HG03521 (cell line): ENCODE results near the gene IL4I1.

Experiments
- ATAC-seq: cut with Tn5 transposase; IDR thresholded peaks from one replicate; pipeline ENCODE4 v1.9.1; 2021; ENCODE audit warnings: mild to moderate bottlenecking, moderate library complexity; ENCODE audit not compliant: unreplicated experiment

Gene IL4I1

DNA sequence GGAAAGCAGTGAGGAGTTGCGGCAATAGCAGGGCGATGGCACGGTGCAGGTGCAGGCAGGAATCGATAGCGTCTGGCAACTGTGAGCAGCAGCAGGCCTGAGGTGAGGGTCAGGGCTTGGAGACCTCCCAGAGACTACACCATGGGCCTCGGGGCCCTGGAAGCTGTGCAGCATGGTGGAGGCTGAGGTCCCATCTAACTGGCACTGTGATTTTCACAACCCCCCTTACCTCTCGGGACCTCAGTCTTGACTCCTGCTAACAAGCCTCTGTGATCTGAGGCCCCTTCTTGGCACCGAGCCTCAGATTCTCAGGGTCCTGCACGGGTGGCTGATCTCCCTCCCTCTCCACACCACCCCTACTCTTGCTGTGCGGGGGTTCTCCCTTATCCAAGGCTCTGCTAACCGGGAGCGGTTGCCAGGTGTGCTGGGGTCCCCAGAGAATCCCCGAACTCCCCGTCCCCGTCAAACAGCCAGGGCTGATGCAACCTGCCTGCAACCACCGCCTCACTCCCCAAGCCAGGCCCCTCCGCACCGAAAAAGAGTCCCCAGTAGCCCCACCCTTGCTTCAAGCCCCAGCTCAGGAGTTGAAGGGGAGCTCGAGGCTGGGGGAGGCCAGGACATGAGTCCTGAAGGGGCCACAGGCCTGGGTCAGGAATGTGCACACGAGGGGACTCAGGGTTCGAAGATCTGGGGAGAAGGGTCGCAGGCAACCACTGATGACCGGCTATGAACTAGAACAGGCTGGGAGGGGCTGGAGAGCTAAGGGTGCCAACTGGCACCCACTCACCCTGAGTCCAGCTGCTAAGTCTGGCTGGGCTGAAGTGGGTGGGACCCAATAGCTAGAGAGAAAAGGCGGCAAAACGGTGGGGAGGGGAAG, 27.6 kb upstream of the IL4I1 start:
- ATAC-seq: no peak

DNA sequence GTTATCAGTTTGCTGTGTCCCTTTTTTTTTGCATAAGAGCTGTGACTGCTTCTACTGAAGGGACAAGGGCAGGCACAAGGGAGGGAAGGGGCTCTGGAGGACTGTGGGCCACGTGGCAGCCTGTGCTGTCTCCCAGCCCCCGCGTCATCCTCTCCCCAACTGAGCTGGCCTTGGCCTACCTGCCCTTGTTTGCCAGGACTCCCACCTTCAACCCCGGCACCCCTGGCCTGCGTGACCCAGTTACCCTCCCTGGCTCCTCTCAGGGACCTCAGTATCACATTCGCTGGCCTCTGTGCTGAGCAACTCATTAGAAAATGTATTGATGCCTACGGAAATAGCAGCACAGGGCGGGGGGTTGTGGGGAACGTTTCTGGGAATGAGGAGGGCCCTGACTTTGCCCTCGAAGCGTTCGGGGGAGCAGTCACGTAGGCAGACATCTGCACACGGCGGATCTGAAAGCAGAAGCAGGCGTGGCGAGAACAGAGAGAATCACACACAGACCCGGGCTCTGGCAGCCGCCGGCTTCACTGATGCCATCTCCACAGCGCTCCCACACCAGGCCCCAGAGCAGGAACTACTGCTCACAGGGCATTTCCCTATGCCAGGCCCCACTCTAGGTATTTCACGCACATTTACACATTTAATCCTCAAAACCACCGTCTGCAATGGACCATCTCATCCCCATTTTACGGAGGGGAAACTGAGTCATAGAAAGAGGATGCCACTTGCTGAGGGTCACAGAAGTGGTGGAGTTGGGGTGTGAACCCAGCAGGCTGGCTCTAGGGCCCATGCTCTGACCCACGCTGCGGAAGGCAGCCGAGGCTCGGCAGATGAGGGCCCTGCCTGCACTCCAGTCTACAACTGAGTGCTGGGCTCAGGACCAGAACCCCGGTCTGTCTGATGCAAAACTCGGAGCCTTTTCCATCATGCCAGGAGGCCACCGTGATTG, 26.6 kb upstream of the IL4I1 start:
- ATAC-seq: no peak

DNA sequence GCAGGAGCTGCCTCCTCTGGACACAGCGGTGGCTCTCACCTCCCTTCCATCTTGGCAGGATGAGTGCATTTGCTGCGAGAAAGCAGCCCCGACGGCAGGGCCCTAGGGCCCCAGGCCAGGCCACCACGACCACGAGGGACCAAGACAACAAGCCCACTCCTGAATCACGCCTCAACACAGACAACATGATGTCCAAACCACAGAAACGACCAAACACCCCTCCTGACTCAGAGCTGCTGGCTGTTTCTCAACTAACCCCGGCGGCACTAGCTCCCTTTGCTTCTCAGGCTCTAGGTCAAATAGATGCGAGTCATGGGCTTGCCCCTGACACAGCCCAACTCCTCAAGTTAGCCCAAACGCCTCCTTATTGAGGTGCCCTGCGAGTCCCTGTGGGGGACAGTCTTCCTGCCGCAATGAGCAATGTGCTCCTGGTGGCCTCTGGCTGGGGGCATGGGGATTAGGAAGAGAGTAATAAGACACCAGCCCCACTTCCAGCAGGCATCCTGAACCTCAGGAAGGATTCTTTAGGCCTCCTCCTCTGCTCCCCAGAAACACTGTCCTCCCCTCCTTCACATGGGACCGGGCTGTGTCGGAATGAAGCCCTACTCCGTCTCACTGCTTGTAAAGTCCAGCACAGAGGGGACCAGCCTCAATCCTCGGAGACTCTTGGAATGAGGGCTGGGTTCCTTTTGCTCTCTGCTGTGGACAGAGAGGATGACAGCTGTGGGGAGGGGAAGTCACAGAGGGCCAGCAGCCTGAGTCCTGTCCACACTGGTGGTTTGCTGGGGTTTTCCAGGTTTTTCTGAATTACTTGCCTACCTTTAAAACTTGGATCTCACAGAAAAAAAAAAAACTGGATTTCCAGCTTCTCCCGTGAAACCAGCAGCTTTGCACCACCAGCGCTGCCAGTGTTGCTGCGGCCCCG, 25.4 kb upstream of the IL4I1 start:
- no peak for ATAC-seq

DNA sequence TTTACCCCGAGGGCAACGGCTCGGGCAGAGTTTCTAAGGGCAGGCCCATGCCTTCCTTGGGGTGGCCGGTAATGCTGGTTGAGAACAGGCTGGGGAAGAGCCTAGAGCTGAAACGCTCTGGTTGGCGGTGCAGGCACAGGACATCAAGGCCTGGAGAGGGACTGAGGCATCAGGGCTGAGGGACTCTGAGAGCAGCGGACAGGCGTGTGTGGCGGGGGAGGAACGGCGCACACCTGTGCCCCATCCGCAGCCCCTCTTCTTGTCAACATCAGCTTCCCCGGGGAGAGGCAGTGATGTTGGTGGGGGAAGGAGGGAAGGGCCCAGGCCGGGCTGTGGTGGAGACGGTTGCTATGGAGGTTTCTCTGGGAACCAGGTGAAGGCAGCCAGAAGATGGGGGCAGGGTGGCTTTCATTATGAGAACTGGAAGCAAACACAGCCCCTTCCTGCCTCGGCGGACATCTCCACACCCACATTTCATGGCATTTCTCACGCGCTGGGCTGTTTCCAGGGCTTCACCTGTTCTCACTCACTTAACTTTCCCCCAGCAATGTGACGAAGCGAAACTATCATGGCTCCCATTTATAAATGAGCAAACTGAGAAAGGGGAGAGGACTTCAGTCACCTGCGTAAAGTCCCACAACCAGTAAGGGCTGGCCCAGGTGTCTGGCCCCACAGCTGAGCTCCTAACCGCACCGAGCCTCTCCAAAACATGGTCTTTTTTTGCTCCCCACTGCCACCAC, 24.1 kb upstream of the IL4I1 start:
- no peak for ATAC-seq

DNA sequence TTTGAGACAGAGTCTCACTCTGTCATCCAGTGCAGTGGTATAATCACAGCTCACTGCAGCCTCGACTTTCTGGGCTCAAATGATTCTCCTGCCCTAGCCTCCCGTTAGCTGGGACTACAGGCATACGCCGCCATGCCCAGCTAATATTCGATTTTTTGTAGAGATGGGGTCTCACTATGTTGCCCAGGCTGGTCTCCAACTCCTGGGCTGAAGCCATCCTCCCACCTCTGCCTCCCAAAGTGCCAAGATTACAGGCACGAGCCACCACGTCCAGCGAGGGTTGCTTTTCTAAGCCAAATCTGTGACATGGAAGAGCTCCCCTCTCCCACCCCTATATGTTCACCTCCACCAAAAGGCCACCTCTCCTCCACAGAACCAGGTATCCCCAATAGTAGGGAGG, 21.4 kb upstream of the IL4I1 start:
- ATAC-seq: no peak

DNA sequence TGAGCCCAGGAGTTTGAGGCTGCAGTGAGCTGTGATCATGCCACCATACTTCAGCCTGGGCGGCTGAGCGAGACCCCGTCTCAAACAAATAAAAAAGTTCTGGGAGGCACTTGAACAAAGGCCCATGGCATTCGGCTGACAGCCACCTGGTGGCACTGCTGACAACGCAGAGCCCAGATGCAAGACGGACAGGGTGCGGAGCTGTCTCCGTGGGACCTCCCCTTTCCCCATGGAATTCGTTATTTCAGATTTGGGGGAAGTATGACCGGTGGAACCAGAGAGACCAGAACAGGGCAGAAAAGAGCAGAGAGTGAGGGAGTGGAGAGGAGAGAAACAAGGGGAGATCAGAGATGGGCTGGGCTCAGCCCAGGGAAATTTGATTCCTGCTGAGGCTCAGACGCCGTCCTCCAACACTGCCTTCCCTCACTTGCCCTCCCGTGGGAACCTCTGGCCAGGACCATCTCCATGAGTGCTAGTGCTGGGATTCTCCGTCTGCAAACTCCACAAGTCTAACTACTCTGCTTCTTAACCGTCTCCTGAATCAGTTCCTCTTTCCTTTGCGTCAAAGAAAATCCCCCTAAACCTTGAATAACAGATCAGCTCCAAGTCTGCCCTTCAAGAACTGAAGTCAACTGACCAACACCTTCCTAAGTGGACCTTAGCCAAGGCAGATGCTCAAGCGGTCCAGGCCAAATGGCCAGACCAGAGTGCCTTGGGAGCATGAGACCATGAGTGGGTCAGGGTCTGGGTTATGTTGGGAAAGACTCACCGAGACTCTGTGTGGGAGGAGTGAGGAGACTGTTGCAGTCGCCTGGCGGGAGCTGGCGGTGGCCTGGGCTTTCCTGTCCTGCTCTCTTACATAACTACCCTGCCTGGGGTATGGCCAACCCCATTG, 20.4 kb upstream of the IL4I1 start:
- no peak for ATAC-seq

DNA sequence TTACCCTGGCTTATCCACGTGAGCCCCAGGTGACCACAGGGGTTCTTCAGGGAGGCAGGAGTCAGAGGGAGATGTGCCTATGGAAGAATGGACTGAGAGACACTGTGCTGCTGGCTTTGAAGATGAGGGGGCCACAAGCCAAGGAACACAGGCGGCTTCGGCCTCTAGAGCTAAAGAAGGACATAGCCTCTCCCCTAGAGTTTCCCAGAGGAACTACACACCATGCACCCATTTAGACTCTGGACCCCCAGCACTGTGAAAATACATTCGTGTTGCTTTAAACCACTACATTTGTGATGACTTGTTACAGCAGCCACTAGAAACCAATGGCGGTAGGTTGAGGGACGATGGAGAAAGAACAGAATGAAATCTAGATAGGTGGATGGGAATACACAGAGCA, 18.6 kb upstream of the IL4I1 start:
- ATAC-seq: no peak

DNA sequence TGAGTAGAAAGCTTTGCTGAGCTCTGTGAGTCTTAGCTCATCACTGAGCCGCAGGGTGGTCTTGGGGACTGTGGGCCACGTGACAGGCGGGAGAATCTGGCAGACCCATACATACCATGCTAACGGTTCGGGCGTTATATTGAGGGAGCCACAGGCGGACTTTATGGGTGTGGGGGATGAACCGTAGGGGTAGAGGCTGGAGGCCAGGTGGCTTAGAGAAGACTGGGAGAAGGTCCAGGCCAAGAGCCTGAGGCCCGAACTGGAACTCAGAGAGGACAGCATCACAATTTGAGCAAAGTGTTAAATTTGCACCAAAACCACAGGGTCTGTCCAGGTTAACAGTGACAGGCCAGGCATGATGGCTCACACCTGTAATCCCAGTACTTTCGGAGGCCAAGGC, 17.0 kb upstream of the IL4I1 start:
- ATAC-seq: no peak

DNA sequence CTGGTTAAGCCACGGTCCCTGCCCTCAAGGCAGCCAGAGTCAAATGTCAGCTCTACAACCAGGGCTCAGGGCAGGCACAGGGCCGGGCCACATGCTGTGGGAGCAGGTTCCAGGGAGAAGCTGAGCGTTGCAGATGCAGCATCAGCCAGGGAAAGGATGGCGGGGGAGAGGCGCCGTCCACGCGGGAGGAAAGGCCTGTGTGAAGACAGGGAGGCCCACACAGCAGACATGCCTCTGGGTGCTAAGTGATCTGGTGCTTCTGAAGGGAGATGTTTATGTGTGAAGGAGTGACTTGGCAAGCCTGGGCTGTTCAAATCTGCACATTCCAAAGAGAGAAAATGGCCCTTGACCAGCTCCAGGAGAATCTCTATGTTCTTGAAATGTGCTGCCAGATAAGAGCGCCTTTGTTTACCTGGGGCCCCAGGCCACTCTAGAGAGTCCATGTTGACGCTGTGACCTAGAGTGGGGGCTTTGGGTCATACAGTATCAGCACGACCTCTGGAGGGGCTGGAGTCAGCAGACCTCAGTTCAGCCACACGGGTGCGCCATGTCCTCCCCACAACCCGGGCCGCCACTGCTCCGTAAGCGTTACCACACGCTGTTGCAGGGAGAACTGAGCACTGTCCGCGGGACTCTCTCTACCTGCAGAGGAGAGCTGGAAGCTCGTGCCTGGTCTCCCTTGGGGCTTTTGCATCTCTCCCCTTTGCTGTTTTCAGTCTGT, 16.4 kb upstream of the IL4I1 start:
- ATAC-seq: no peak

DNA sequence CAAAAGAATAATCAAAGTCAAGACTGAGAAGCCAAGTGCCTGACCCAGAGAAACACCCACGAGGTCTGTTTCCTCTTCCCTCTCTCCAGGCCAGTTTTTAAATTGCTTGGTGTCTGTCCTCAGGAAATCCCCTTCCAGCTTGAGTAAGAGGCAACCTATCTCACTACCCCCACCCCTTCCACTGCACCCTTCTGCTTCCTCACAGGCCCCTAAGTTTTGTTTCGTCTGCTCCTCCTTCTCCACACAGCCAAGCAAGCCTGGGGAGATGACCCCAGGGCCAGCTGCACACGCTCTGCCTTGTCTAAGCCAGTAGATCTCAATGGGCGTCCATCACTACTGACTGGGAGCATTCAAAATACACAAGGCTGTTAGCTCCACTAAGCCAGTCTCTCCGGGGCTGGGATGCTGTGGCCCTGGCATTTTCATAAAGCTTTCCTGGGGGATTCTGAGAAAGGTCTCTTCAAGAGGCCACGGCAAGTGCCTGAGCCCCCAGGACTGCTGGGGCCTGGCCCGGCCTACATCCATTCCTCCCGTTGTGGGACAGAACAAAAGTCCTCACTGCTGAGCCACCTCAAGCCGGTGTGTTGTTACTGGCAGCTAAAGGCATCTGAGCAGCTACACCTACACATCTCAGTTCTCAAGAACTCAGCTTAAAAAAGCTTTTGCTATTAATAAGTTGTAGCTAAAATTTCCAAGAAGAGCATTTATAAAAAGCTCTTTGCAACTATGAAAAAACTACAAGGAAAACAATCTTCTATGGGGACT, 14.9 kb upstream of the IL4I1 start:
- ATAC-seq: no peak

DNA sequence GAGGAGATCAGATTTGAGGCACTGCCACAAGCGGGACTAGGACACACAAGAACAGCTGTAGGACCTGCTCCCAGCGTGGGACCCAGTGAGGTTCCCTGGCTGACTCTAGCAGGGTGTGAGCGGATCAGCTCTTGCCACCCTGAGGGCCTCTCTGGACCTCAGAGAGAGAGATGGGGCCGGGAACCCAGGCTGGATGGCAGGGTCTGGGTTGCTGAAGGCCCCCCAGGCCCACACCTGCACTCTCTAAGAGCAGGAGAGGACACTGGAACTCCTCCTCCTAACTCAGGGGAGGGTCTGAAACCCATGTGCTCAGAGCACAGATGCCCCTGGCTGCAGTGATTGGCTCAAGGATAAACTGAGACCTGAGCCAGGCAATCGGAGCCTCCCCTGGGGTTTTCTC, 13.5 kb upstream of the IL4I1 start:
- no peak for ATAC-seq

DNA sequence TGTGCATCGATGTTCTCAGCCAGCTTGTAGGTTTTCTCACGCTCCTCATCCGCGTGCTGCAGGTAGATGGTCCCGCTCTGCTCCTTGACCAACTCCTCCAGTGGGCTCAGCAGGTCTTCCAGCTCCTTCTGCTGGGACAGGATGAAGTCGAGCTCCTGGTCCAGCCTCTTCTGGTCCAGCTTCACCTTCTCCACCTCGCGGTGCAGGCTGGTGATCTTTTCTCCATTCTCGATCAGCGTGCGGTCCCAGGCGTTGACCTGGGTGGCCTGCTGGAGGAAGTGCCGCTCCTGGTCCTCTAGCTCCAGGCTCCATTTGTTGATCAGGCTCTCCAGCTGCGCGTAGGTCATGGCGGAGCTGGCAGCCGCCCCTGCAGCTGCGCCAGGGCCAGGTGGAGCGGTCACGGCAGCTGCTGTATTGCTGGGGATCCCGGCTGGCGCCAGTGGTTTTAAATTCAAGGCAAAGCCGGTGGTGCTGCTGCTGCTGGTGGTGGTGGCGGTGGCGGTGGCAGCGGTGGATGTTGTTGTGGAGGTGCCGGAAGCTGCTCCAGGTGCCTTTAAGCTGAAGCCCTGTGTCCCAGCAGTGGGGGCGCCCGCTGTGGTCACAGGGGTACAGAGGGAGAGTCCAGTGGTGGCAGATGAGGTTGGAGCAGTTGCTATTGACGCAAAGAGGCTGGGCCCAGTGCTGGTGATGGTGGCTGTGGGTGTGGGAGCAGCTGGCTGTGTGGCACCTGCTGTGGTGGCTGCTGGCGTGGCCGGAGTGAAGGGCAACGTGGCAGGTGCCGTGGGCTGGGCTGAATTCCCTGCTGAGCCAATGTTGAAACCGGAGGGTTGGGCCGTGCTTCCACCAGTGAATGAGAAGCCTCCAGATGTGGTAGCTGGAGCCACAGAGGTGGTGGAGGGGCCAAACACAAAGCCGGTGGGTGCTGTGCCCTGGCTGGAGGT, 12.1 kb upstream of the IL4I1 start:
- ATAC-seq: no peak

DNA sequence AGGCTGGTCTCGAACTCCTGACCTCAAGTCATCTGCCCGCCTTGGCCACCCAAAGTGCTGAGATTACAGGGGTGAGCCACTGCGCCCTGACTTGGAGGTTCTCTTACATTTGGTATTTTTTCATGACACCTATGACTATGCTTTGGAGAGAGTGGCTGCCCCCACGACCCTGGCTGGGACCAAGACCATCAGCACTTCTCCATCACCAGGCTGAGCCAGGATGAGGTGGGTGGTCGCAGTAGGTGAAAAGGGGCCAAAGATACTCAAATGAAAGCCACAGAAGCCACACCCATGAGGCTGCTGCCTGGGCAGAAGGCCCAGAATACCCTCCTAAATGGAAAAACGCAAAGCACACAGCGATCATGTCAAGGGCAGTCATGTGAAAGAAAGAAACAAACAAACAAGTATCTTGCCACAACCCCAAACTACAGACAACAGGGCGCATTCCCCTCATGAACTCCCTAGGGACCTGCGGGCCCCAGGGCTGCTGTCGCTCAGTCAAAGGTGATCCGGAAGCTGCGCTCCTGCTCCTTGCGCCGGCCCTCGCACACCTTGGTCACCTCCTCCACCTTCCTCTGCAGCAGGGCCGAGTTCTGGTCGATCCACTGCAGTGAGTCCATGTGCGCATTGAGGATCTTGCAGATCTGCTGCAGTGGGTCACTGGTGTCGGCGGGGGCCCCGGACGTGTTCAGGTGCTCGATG, 11.2 kb upstream of the IL4I1 start:
- ATAC-seq: no peak

DNA sequence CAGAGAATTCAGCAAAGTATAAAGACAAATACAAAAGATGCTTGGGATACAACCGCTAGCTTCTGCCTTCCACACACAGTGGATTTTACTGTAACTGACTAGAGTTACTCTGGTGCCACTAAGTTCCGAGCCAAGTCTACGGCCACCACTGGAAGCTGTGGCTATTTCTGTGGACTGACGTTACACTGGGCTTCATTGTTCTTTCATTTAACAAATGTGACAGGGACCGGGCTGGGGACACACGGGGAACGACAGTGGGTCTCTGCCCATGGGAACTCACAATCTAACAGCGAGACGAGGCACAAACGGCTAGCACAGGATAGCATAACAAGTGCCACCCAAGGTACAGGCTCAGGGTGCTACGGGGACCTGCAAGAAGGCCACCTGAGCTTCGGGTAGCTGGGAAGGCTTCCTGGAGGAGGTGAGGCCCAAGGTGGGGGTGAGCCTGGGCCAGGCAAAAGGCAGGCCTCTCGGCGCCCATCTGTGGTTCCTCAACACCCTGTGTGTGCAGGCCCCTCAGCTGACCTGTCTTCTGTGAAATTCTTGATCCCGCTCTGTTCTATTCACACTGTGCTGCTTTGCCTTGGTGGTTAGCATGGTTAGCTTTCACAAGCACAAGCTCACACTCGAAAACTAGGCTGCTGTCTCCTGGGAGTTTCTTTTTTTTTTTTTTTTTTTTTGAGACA, 10.3 kb upstream of the IL4I1 start:
- ATAC-seq: no peak

DNA sequence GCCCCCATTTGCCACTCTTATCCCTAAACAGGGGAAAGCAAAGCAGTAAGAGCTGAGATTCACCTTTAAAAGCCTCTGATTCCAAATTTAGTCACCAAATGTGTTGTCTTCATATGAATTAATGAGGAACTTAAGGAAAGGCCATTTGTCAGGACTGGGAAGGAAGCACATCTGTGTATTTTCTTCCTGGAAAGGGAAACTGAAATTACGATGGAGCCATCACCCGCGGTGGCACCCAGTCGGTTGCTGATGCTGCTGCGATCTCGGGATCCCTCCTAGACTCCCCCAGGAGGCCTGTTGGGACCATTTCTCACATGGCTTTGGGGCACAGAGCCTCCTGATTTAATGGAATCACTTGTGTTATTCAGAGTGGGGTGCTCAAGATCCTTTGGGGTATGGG, 7.4 kb upstream of the IL4I1 start:
- no peak for ATAC-seq
